NCI-H2227 (cell line): ENCODE results near the gene ZBTB44.
"Not testable (repeated sequence)": the region's sequence is repeated elsewhere in the genome, so short reads cannot be mapped to it uniquely, and the experiment has no call there.

Experiments used
- DNase-seq: peaks from one replicate; lab custom pipeline; 2025; ENCODE audit not compliant: unreplicated experiment; lab: John Stamatoyannopoulos, UW

The ZBTB44 gene

GRCh38 chr11:130313383-130314183 is 1.1 kb downstream of the ZBTB44 start:
- no peak for DNase-seq

GRCh38 chr11:130312046-130312445 is 2.7 kb downstream of the ZBTB44 start:
- DNase-seq = no peak

DNA sequence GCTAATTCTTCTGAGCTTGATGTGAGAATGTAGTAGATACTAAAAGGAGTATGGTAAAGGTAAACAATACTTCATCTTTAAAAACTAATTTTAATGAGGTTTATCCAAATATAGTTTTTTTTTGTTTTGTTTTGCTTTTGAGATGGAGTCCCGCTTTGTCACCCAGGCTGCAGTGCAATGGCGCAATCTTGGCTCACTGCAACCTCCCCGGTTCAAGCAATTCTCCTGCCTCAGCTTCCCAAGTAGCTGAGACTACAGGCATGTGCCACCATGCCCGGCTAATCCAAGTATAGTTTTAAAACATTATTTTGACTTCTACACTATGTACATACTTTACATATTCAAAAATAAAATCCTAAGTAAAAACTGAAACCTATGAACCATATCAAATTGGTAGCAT is 4.1 kb downstream of the ZBTB44 start:
- no peak for DNase-seq

GRCh38 chr11:130308886-130309285 is 5.8 kb downstream of the ZBTB44 start:
- DNase-seq = no peak

DNA sequence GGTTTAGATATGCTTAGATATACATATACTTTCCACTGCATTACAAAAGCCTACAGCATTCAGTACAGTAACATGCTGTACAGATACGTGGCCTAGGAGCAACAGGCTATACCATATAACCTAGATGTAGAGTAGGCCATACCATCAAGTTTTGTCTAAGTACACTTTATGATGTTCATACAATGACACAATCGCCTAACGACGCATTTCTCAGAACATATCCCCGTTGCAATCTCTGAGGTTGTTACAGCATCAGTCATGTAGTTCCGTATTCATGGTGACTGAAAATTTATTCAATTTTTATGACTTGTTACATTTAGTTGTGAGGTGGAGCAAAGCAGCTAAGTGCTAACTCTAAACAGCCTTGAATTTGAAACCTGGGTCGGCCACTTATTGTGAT is 6.7 kb downstream of the ZBTB44 start:
- no peak for DNase-seq

GRCh38 chr11:130304651-130305050 is 10.1 kb downstream of the ZBTB44 start:
- no peak for DNase-seq

- no peak for DNase-seq
Observed at GRCh38 chr11:130301002-130301401, 13.7 kb downstream of the ZBTB44 start.

- no peak for DNase-seq
Observed at GRCh38 chr11:130300567-130300966, 14.2 kb downstream of the ZBTB44 start.

DNA sequence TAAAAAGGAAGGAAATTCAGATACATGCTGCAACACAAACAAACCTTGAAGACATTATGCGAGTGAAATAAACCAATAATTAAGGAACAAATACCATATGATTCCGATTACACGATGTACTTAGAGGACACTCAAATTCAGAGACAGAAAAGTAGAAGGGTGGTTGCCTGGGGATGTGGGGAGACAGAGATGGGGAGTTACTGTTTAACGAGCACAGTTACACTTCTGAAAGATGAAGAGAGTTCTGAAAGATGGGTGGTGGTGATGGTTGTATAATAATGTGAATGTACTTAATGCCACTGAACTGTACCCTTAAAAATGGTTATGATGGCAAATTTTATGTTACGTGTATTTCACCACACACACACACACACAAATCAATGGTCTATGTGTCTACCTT is 14.7 kb downstream of the ZBTB44 start:
- no peak for DNase-seq

GRCh38 chr11:130295657-130296056 is 19.1 kb downstream of the ZBTB44 start:
- DNase-seq = no peak

DNA sequence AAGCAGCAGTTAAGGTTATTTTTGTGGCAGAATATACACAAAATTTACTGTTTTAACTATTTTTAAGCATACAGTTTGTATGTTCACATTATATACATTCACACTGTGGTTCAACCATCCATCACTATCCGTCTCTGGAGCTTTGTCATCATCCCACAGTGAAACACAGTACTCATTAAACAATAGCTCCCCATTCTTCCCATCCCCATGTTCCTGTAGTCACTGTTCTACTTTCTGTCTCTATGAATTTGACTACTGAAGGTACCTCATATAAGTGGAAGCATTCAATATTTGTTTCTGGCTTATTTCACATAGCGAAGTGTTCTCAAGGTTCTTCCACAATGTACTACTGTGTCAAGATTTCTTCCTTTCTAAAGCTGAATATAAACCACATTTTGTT is 32.6 kb downstream of the ZBTB44 start:
- no peak for DNase-seq

DNA sequence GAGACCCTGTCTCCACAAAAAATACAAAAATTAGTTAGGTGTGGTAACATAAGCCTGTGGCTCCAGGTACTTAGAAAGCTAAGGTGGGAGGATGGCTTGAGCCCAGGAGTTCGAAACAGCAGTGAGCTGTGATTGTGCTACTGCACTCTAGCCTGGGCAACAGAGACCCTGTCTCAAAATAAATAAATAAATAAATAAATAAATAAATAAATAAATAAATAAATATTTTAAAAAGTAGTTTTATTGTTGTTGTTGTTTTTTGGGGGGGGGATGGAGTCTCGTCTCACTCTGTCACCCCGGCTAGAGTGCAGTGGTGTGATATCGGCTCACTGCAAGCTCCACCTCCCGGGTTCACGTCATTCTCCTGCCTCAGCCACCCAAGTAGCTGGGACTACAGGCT is 33.4 kb downstream of the ZBTB44 start:
- DNase-seq = not testable (repeated sequence)

- DNase-seq = no peak
Observed at GRCh38 chr11:130279989-130280388, 34.7 kb downstream of the ZBTB44 start.

DNA sequence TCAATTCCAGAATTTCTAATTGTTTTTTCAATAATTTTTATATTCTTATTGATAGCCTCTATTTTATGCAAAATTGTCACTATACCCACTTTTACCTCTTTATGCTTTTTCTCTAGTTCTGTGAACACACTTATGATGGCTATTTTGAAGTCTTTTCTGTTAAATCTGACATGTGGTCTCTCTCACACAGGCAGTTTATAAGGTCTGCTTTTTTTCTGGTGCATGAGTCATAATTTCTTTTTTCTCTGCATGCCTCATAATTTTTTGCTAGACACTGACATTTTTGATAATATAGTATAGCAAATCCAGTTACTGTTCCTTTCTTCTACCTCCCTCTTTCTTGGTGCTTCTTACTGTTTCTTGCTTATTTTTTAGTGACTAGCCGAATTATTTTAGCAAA is 36.0 kb downstream of the ZBTB44 start:
- DNase-seq = no peak

DNA sequence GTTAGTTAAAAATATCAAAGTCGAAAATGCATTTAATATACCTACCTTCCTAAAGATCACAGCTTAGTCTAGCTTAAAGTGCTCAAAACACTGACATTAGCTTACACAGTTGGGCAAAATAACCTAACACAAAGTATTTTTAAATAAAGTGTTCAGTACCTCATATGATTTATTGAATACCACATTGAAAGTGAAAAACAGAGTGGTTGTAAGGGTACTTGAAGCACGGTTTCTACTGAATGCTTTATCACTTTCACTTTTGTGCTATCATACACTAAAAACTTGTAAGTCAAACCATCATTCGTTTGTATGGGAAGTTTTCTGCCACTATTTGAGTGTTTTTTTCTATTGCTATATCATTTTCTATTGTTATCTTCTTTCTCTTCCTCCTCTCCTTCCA is 36.6 kb downstream of the ZBTB44 start:
- DNase-seq = no peak

- DNase-seq = no peak
Observed at GRCh38 chr11:130272336-130272735, 42.4 kb downstream of the ZBTB44 start.

GRCh38 chr11:130269326-130269943 is 45.3 kb downstream of the ZBTB44 start:
- DNase-seq = no peak

GRCh38 chr11:130263351-130263750 is 51.4 kb downstream of the ZBTB44 start:
- DNase-seq = no peak

- no peak for DNase-seq
Observed at GRCh38 chr11:130262424-130262823, 52.3 kb downstream of the ZBTB44 start.

- no peak for DNase-seq
Observed at GRCh38 chr11:130261571-130261970, 53.1 kb downstream of the ZBTB44 start.

GRCh38 chr11:130260742-130261141 is 54.0 kb downstream of the ZBTB44 start:
- no peak for DNase-seq

- DNase-seq = no peak
Observed at GRCh38 chr11:130260080-130260627, 54.6 kb downstream of the ZBTB44 start.
